Neutrophil (primary cell): ENCODE data around the gene EXD2.

Source experiments
- H3K27ac ChIP-seq: fragments of 200-600 bp; sonication (generic); 2 replicates; pipeline ENCODE4 v1.5.1; 2016; ENCODE audit warnings: mild to moderate bottlenecking, moderate library complexity
- H3K27me3 ChIP-seq: fragments of 200-600 bp; sonication (generic); 2 replicates; pipeline ENCODE4 v1.6.0; 2016; ENCODE audit warnings: mild to moderate bottlenecking
- H3K36me3 ChIP-seq: fragments of 200-600 bp; sonication (generic); 2 replicates; pipeline ENCODE4 v1.5.1; 2017
- H3K4me1 ChIP-seq, 2 experiments: fragments of 200-600 bp in 1 of 2; sonication (generic) in 1 of 2; 1 replicate in 1 of 2; 2 replicates in 1 of 2; pipeline versions ENCODE4 v1.5.1 to v1.6.1; 2013 to 2016; ENCODE audit warnings: low read depth in 1 of 2, low read length in 1 of 2, mild to moderate bottlenecking in 1 of 2, moderate library complexity in 1 of 2; ENCODE audit not compliant: control insufficient read depth in 1 of 2, insufficient read depth in 1 of 2
- H3K4me3 ChIP-seq, 2 experiments: fragments of 200-600 bp in 1 of 2; sonication (generic) in 1 of 2; 1 replicate in 1 of 2; 2 replicates in 1 of 2; pipeline ENCODE4 v1.5.1; 2013 to 2016; ENCODE audit warnings: low read depth in 1 of 2, low read length in 1 of 2, mild to moderate bottlenecking in 1 of 2, moderate library complexity in 1 of 2
- H3K9me3 ChIP-seq: fragments of 200-600 bp; sonication (generic); 2 replicates; pipeline ENCODE4 v1.5.1; 2016
- CTCF ChIP-seq: fragments of 200-600 bp; sonication (generic); IDR thresholded peaks from 2 replicates; pipeline ENCODE4 v1.5.1; 2016; ENCODE audit warnings: antibody characterized with exemption

EXD2 gene

GRCh38 chr14:69241577-69241976, 50.3 kb downstream of the EXD2 start:
- Histone ChIP-seq H3K9me3 (no peaks in the 10 kb centered on the region), H3K4me3 (no peak overlapping the region), H3K27me3 (no peaks in the 10 kb centered on the region), H3K36me3 (peaks cover 36% of the 10 kb centered on the region), H3K4me1 (no peaks in the 10 kb centered on the region), H3K27ac (no peak overlapping the region)
- no peak for TF ChIP-seq CTCF

DNA sequence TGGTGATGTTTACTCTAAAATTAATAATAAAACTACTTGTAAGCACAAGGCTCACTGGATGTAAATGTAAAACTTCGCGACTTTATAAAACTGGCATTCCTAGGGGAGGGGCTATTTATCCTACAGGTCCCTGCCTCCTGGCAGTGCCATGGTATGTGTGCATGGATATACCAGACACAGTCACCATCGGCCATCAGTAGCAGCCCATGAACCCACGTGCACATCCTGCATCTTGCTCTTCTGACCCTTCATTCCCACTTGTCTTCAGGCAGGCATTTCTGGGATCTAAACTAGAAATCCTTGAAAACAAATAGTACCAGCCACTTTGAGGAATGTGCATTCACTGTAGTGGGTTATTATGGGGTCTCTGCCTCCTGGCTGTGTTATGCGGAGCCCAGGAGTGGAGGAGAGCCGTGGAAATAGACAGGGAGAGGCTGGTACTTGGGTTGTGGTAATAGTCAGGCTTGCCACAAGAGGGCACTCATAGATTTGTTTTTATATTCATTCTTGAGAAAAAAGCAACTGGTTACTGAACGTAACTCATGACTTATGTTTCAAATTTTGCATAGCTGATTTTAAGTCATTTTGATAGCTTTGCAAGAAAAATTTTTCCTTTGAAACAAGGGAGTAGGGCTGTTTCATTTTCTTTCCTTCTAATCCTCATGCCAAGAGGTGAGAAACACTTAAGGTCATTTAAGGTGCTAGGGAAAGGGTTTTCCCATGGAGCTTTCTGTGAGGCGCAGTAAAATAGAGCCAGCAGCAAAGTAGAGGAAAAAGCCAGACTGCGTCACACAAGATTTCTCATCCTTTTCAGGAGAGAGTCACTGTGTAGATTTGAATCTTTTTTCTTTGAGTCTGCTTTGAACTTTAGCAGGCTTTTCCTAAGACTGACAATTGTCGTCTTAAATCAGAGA, 51.3 kb downstream of the EXD2 start:
- Histone ChIP-seq H3K9me3 (no peaks in the 10 kb centered on the region), H3K4me1 (no peaks in the 10 kb centered on the region), H3K4me3 (no peak overlapping the region), H3K36me3 (peaks cover 27% of the 10 kb centered on the region), H3K27me3 (no peaks in the 10 kb centered on the region), H3K27ac (no peak overlapping the region)
- peak; percentile 52 for TF ChIP-seq CTCF

GRCh38 chr14:69244946-69245345, 53.6 kb downstream of the EXD2 start:
- Histone ChIP-seq H3K27ac (no peak overlapping the region), H3K36me3 (peaks cover 11% of the 10 kb centered on the region), H3K9me3 (no peaks in the 10 kb centered on the region), H3K4me1 (no peaks in the 10 kb centered on the region), H3K27me3 (no peaks in the 10 kb centered on the region), H3K4me3 (no peak overlapping the region)
- TF ChIP-seq CTCF: no peak

DNA sequence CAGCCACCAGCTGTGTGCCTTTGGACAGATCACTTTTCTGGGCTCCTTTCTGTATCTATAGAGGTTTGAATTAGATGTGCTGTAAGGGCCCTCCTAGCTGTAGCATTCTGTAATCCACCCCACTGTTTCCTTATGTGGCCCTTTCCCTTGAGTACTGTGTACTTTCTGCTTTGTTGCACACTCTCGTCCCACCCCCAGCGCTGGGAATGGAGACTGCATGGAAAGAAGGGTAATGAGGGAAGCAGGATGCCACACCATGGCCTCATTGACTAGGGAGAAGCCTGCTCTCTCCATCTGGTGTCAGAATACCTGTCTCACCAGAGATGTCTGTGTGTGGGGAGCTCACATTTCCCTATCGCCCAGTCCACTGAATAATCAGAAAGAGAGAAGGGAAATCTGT, 55.0 kb downstream of the EXD2 start:
- no peak for TF ChIP-seq CTCF
- no peaks in the 10 kb centered on the region for H3K4me1 ChIP-seq
- no peak overlapping the region for H3K27ac ChIP-seq
- no peaks in the 10 kb centered on the region for H3K9me3 ChIP-seq
- H3K36me3 ChIP-seq: peaks cover 3% of the 10 kb centered on the region
- H3K27me3 ChIP-seq: no peaks in the 10 kb centered on the region
- H3K4me3 ChIP-seq: no peak overlapping the region

GRCh38 chr14:69247676-69248440, 56.6 kb downstream of the EXD2 start:
- no peak for TF ChIP-seq CTCF
- H3K4me3 ChIP-seq: no peak overlapping the region
- no peaks in the 10 kb centered on the region for H3K9me3 ChIP-seq
- H3K36me3 ChIP-seq: no peaks in the 10 kb centered on the region
- H3K4me1 ChIP-seq: no peaks in the 10 kb centered on the region
- peaks cover 6% of the 10 kb centered on the region for H3K27me3 ChIP-seq
- no peak overlapping the region for H3K27ac ChIP-seq
